ENCODE results near the gene CAPN14.
A peak's percentile ranks its signal among the peaks of the same experiment; 100 is the strongest.

The CAPN14 gene

DNA sequence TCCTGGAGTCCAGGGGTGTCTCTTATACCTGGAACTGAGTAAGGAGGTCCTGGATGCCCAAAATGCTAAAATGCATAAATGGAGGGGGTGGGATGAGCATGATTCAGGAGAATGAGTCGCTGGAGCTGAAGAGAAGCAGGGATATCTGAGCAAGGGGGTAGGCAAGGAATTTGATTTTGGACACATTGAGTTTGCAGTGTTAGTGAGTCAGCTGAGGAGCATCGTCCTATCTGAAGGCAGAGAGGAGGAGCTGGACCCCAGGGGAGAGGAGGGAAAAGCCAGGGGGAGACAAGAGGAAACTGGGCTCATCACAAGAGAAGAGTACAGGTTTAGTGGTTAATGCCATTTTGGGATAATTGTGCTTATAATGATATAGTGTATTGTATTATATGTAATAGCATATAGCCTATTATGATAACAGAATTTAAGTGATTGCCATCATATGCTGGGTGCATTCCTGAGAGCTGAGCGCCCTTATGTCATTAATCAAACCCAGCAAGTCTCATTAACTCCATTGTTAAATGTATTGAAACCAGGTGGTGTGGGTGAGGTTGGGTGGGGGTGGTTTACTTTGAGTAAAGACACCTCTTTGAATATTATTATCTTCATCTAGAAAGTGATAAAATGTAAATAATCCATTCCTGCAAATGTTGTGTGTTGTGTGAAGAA, 29.0 kb upstream of the CAPN14 start:
- Histone ChIP-seq H3K4me3 (no peak overlapping the region), H3K27ac (no peak overlapping the region)

- H3K27ac ChIP-seq = no peak overlapping the region
- no peak overlapping the region for H3K4me3 ChIP-seq
Measured at GRCh38 chr2:31244101-31244500, 26.8 kb upstream of the CAPN14 start.

DNA sequence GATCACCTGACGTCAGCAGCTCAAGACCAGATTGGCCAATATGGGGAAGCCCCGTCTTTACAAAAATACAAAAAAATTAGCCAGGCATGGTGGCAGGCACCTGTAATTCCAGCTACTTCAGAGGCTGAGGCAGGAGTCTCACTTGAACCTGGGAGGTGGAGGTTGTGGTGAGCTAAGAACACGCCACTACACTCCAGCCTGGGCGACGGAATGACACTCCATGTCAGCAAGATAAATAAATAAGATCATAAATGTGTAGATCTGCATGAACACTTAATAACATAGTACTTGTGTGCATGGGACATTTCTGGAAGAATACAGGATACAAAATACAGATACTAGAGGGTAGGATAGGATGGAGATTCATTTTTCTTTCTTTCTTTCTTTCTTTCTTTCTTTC, 25.7 kb upstream of the CAPN14 start:
- Histone ChIP-seq H3K27ac (no peak overlapping the region), H3K4me3 (no peak overlapping the region)

DNA sequence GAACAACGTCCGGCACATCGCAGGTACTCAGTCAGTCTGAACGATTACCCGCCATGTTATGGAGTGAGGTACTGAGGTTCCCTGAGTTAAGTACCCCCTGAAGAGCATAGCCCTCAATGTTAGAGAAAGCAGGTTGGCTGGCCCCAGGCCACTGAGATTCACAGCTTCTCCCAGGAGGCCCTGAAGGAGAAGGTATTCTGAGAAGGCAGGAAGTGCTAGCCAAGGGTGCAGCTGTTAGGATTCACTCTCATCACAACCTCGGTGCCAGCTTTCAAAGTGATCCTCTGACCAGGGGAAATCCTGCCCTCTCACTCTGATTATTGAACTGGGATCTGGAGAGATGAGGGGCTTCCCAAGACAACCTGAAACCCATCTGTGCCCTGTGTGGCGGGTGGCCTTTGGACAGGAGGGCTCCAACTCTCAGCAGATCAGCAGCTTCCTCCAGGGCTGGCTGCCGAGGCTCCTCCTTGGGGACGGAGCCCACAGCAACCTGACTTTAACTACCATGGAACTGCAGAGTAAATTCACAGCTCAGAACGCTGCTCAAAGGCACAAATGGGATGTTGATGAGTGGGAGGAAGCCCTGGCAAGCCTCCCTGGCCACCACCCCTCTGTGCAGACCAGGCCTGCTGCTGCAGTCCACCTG, 24.4 kb upstream of the CAPN14 start:
- Histone ChIP-seq H3K4me3 (no peak overlapping the region), H3K27ac (peak overlapping the region in 1 of 21 experiments; percentile 16)

GRCh38 chr2:31240381-31241365, 23.4 kb upstream of the CAPN14 start:
- Histone ChIP-seq H3K27ac (peak overlapping the region in 5 of 21 experiments; percentile 29 to 49 (median 33)), H3K4me3 (no peak overlapping the region)

- H3K4me3 ChIP-seq = no peak overlapping the region
- peak overlapping the region in 9 of 21 experiments; percentile 16 to 71 (median 39) for H3K27ac ChIP-seq
Measured at GRCh38 chr2:31239593-31240177, 22.4 kb upstream of the CAPN14 start.

GRCh38 chr2:31238906-31239592, 21.7 kb upstream of the CAPN14 start:
- H3K4me3 ChIP-seq = no peak overlapping the region
- H3K27ac ChIP-seq = peak overlapping the region in 8 of 21 experiments; percentile 16 to 71 (median 40)

- Histone ChIP-seq H3K27ac (peak overlapping the region in 3 of 21 experiments; percentile 2 to 57 (median 22)), H3K4me3 (no peak overlapping the region)
Measured at GRCh38 chr2:31238126-31238905, 21.0 kb upstream of the CAPN14 start.

GRCh38 chr2:31237348-31238017, 20.2 kb upstream of the CAPN14 start:
- Histone ChIP-seq H3K4me3 (no peak overlapping the region), H3K27ac (no peak overlapping the region)

GRCh38 chr2:31236433-31237205, 19.3 kb upstream of the CAPN14 start:
- Histone ChIP-seq H3K4me3 (no peak overlapping the region), H3K27ac (peak overlapping the region in 3 of 21 experiments; percentile 12 to 24 (median 15))

- Histone ChIP-seq H3K27ac (peak overlapping the region in 1 of 21 experiments; percentile 24), H3K4me3 (no peak overlapping the region)
Measured at GRCh38 chr2:31235504-31235902, 18.2 kb upstream of the CAPN14 start.

GRCh38 chr2:31234683-31235503, 17.6 kb upstream of the CAPN14 start:
- Histone ChIP-seq H3K4me3 (peak overlapping the region; percentile 48 to 67 (median 53)), H3K27ac (peak overlapping the region in 18 of 21 experiments; percentile 16 to 82 (median 63))

GRCh38 chr2:31233741-31234682, 16.7 kb upstream of the CAPN14 start, which contains the start of gene EHD3:
TSS of gene EHD3 (plus strand) at chr2:31234152. CDS start at chr2:31234622, 470 bp downstream.
- peak within 1 kb of the TSS; percentile 48 to 67 (median 53) for H3K4me3 ChIP-seq
- peak within 1 kb of the TSS in 19 of 21 experiments; percentile 14 to 82 (median 63) for H3K27ac ChIP-seq

DNA sequence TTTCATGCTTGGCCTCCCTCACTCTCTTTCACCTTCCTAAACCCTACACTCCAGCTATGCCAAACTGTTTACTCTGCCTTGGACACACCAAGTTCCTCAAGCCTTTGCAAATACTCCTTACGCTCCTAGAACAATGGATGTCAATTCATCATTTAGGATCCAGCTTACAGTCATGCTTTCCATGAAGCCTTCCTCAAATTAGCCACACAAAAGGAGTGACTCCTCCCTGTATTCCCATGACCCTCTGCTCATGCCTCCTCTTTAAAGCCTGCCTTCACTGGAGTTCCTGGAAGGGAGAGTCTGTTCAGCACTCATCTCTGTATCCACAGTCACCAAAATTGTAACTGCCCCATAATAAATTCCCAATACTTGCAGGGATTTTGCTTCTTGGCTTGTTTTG, 15.9 kb upstream of the CAPN14 start:
- Histone ChIP-seq H3K4me3 (peak overlapping the region in 5 of 7 experiments; percentile 48 to 67 (median 53)), H3K27ac (peak overlapping the region in 7 of 21 experiments; percentile 6 to 73 (median 63))

DNA sequence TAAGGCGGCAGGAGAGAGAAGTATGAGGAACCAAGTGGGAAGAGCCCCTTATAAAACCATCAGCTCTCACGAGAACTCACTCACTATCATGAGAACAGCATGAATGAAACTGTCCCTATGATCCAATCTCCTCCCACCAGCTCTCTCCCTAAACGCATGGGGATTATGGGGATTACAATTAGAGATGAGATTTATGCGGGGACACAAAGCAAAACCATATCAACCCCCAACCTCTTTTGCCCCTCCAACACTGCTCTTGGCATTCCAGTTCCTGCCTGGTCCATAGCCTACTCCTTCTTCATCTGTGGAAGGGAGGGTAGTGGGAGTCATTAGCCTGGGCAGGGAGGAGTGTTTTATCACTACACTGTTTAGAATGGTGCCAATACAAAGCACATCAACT, 15.3 kb upstream of the CAPN14 start:
- Histone ChIP-seq H3K27ac (peak overlapping the region in 1 of 21 experiments; percentile 6), H3K4me3 (no peak overlapping the region)

All from skin epidermis (tissue), 12 donors.